ENCODE measurements around the gene UBE4B.

UBE4B gene

DNA sequence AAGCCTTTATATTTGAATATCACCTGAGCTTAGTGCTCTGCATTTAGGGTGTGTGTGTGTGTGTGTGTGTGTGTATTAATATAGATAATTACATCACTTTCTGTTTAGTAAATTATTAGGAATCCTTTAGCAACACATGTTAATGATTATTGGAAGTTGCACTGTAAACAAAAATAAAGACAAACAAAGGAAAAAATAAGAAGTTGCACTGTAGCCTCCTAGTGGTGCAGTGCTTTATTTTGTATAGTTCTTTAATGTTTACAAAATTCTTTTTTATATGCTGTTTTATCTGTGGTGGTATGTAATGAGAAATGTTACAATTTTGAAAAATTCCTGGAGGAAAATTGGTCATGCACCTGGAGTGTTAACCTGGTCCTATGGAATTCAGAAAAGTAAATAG is 69.2 kb downstream of the UBE4B start:
- H3K36me3 ChIP-seq (ENCODE audit: control insufficient read depth, insufficient read depth, low read length) = no peaks in the 10 kb centered on the region
- no peak overlapping the region for H3K4me2 ChIP-seq (ENCODE audit: low read length)
- peaks cover 4% of the 10 kb centered on the region for H3K79me2 ChIP-seq
- H3K4me3 ChIP-seq (ENCODE audit: low read depth, low read length) = no peak overlapping the region
- no peak overlapping the region for H3K27ac ChIP-seq
- no peaks in the 10 kb centered on the region for H3K9me3 ChIP-seq (ENCODE audit: control insufficient read depth, low read length)
- TF ChIP-seq, protein P1, sequence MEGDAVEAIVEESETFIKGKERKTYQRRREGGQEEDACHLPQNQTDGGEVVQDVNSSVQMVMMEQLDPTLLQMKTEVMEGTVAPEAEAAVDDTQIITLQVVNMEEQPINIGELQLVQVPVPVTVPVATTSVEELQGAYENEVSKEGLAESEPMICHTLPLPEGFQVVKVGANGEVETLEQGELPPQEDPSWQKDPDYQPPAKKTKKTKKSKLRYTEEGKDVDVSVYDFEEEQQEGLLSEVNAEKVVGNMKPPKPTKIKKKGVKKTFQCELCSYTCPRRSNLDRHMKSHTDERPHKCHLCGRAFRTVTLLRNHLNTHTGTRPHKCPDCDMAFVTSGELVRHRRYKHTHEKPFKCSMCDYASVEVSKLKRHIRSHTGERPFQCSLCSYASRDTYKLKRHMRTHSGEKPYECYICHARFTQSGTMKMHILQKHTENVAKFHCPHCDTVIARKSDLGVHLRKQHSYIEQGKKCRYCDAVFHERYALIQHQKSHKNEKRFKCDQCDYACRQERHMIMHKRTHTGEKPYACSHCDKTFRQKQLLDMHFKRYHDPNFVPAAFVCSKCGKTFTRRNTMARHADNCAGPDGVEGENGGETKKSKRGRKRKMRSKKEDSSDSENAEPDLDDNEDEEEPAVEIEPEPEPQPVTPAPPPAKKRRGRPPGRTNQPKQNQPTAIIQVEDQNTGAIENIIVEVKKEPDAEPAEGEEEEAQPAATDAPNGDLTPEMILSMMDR (IDR thresholded peaks at IDR 0.05) = no peak
- no peaks in the 10 kb centered on the region for H3K4me1 ChIP-seq
- no peak overlapping the region for H2AFZ ChIP-seq
- H3K9ac ChIP-seq = no peak overlapping the region
- H3K27me3 ChIP-seq (ENCODE audit: control insufficient read depth, insufficient read depth, low read length) = no peaks in the 10 kb centered on the region

DNA sequence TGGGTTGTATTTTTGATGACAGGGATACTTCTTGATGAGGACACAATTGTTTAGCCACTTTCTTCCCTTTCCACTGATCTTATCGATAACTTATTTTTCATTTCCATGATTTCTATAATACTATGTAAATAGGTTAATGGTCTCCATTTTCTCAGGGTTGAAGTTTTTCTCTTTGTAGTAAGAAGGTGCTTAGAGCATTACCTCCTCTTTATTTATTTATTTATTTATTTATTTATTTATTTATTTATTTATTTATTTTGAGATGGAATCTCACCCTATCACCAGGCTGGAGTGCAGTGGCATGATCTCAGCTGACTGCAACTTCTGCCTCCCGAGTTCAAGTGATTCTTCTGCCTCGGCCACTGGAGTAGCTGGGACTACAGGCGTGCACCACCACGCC is 70.4 kb downstream of the UBE4B start:
- H2AFZ ChIP-seq = no peak overlapping the region
- no peaks in the 10 kb centered on the region for H3K9me3 ChIP-seq (ENCODE audit: control insufficient read depth, low read length)
- peaks cover 4% of the 10 kb centered on the region for H3K79me2 ChIP-seq
- no peak overlapping the region for H3K4me2 ChIP-seq (ENCODE audit: low read length)
- H3K27ac ChIP-seq = no peak overlapping the region
- H3K27me3 ChIP-seq (ENCODE audit: control insufficient read depth, insufficient read depth, low read length) = no peaks in the 10 kb centered on the region
- no peaks in the 10 kb centered on the region for H3K4me1 ChIP-seq
- H3K4me3 ChIP-seq (ENCODE audit: low read depth, low read length) = no peak overlapping the region
- no peak overlapping the region for H3K9ac ChIP-seq
- H3K36me3 ChIP-seq (ENCODE audit: control insufficient read depth, insufficient read depth, low read length) = no peaks in the 10 kb centered on the region
- TF ChIP-seq, protein P1 (IDR thresholded peaks at IDR 0.05) = no peak

DNA sequence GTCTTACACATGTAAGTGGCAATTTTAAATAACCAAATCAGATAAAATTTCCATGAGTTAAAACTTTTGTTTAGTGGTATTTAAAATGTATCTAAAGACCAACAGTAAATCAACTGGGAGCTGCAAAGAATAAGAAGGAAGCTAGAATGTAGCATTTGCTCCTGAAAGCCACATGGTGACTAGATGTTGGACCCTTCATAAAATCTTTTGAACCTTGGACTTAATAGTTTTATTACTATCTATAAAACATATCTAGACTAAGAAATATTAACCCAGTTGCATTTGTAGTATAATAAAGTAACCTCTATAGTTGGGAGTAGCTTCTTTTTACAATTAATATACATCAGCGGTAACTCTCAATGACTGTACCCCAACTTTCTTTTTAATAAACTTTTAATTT is 72.1 kb downstream of the UBE4B start:
- Histone ChIP-seq H3K9ac (no peak overlapping the region), H3K4me3 (ENCODE audit: low read depth, low read length) (no peak overlapping the region), H3K36me3 (ENCODE audit: control insufficient read depth, insufficient read depth, low read length) (no peaks in the 10 kb centered on the region), H3K27ac (no peak overlapping the region), H2AFZ (no peak overlapping the region), H3K79me2 (peaks cover 4% of the 10 kb centered on the region), H3K4me2 (ENCODE audit: low read length) (no peak overlapping the region), H3K4me1 (no peaks in the 10 kb centered on the region), H3K9me3 (ENCODE audit: control insufficient read depth, low read length) (no peaks in the 10 kb centered on the region), H3K27me3 (ENCODE audit: control insufficient read depth, insufficient read depth, low read length) (no peaks in the 10 kb centered on the region)
- TF ChIP-seq, protein P1 (IDR thresholded peaks at IDR 0.05) = no peak

DNA sequence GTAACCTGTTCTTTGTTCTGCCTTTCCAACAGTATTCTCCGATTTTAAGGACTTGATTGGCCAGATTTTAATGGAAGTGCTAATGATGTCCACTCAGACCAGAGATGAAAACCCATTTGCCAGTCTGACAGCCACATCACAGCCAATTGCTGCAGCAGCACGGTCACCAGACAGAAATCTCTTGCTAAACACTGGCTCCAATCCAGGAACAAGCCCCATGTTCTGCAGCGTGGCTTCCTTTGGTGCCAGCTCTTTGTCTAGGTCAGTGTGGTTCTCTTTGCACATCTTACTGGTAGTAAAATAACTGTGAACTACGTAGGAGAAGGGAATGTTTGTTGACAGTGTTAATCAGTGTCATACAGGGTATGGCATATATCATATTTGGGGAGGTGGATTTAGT is 72.7 kb downstream of the UBE4B start:
- H3K27ac ChIP-seq = no peak overlapping the region
- no peak overlapping the region for H3K4me3 ChIP-seq (ENCODE audit: low read depth, low read length)
- TF ChIP-seq, protein P1 (IDR thresholded peaks at IDR 0.05) = no peak
- peaks cover 4% of the 10 kb centered on the region for H3K79me2 ChIP-seq
- no peak overlapping the region for H2AFZ ChIP-seq
- H3K9ac ChIP-seq = no peak overlapping the region
- H3K36me3 ChIP-seq (ENCODE audit: control insufficient read depth, insufficient read depth, low read length) = no peaks in the 10 kb centered on the region
- no peaks in the 10 kb centered on the region for H3K4me1 ChIP-seq
- H3K4me2 ChIP-seq (ENCODE audit: low read length) = no peak overlapping the region
- no peaks in the 10 kb centered on the region for H3K27me3 ChIP-seq (ENCODE audit: control insufficient read depth, insufficient read depth, low read length)
- H3K9me3 ChIP-seq (ENCODE audit: control insufficient read depth, low read length) = no peaks in the 10 kb centered on the region

DNA sequence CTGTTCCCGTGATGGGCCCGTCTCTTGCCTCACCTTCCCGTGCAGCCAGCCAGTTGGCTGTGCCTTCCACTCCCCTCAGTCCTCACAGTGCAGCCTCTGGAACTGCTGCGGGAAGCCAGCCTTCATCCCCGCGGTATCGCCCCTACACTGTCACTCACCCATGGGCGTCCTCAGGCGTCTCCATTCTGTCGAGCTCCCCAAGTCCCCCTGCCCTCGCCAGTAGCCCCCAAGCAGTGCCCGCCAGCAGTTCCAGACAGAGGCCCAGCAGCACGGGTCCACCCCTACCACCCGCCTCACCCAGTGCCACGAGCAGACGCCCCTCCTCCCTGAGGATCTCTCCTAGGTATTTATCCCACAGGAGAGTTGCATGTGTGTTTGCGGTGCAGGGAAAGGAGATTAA is 73.5 kb downstream of the UBE4B start:
- TF ChIP-seq, protein P1 (IDR thresholded peaks at IDR 0.05) = no peak
- no peaks in the 10 kb centered on the region for H3K9me3 ChIP-seq (ENCODE audit: control insufficient read depth, low read length)
- no peaks in the 10 kb centered on the region for H3K27me3 ChIP-seq (ENCODE audit: control insufficient read depth, insufficient read depth, low read length)
- no peak overlapping the region for H3K4me2 ChIP-seq (ENCODE audit: low read length)
- no peak overlapping the region for H3K27ac ChIP-seq
- no peaks in the 10 kb centered on the region for H3K4me1 ChIP-seq
- H3K36me3 ChIP-seq (ENCODE audit: control insufficient read depth, insufficient read depth, low read length) = no peaks in the 10 kb centered on the region
- no peak overlapping the region for H3K4me3 ChIP-seq (ENCODE audit: low read depth, low read length)
- H3K9ac ChIP-seq = no peak overlapping the region
- H2AFZ ChIP-seq = no peak overlapping the region
- H3K79me2 ChIP-seq = peaks cover 4% of the 10 kb centered on the region
